Right lobe of liver (tissue), 6 donors: ENCODE results near the gene MAPKAPK2. TPM values are rescaled to one million over a fixed set of nuclear protein-coding genes. Genes with fewer than 3 reads are reported as not detected.

Experiments used
- ATAC-seq, 4 donors: fragments of 200-7000 bp; cut with Tn5 transposase; one replicate each; pipeline ENCODE4 v1.9.1; 2020; ENCODE audit warnings: mild to moderate bottlenecking in 4 of 4, moderate library complexity in 4 of 4
- DNase-seq, 3 donors: peaks; one replicate each; pipeline ENCODE4 v3.0.0-alpha.2; 2020
- H3K27ac ChIP-seq, 3 donors: fragments of 200-600 bp; one replicate each; pipeline ENCODE4 v1.8.0; 2022
- H3K27me3 ChIP-seq, 2 donors: fragments of 200-600 bp; one replicate each; pipeline ENCODE4 v1.8.0; 2022
- H3K36me3 ChIP-seq, 4 donors: fragments of 200-600 bp; sonication (generic) in 1 of 4; one replicate each; pipeline versions ENCODE4 v1.5.1 to v1.8.0; 2017 to 2022; ENCODE audit warnings: control low read depth in 1 of 4
- H3K4me1 ChIP-seq, 4 donors: fragments of 200-600 bp; sonication (generic) in 1 of 4; one replicate each; pipeline versions ENCODE4 v1.5.1 to v1.8.0; 2017 to 2022; ENCODE audit warnings: control low read depth in 1 of 4
- H3K4me3 ChIP-seq, 3 donors: fragments of 200-600 bp; one replicate each; pipeline ENCODE4 v1.8.0; 2022
- H3K9me3 ChIP-seq, 4 donors: fragments of 200-600 bp; sonication (generic) in 1 of 4; one replicate each; pipeline versions ENCODE4 v1.5.1 to v1.8.0; 2017 to 2022; ENCODE audit warnings: control low read depth in 1 of 4
- POLR2A ChIP-seq: fragments of 450-650 bp; IDR thresholded peaks from one replicate; pipeline ENCODE4 v1.6.1; 2017; ENCODE audit warnings: antibody characterized with exemption, mild to moderate bottlenecking
- WGBS: methylation state at CpG from one replicate; pipeline ENCODE4 v1.1.6; 2018; ENCODE audit warnings: low coverage, low lambda C conversion rate; ENCODE audit not compliant: insufficient coverage; ENCODE audit errors: missing lambda C conversion rate; 5-methylcytosine and 5-hydroxymethylcytosine counted together
- intact Hi-C, 2 donors: fragments of 100-400 bp; cut with DNase I; formaldehyde crosslinking; loops; one replicate each; pipeline versions ENCODE4 v1.11.2 to v1.14.1; 2022
- total RNA-seq, 6 experiments: library from RNA; depleted of rRNA in 2 of 6; stranded (reverse); fragments of >200 nt in 2 of 6; fragmentation: NEBNext Ultra II Directional in 3 of 6; extraction: Animal tissue kit (Norgen Biotek cat#: 25700) in 3 of 6; gene quantifications; one replicate each; pipeline versions ENCODE4 v1.1.0 to v1.2.4, GENCODE V29; 2016 to 2023
- TF ChIP-seq, protein P1 (sequence below), 4 donors: fragments of 200-600 bp in 3 of 4; fragments of 450-650 bp in 1 of 4; IDR thresholded peaks; one replicate each; pipeline versions ENCODE4 v1.5.1 to v1.8.0; 2016 to 2022; ENCODE audit warnings: antibody characterized with exemption in 4 of 4, mild to moderate bottlenecking in 2 of 4
- donor health status: DM: no; HTN: yes; CAD: no.
- donor health status: DM: no; HTN: no; CAD: no.
- donor health status: DM: no; HTN: no; CAD: no.
- donor health status: DM: no; HTN: yes; CAD: no.
- donor health status: DM: no; HTN: yes; CAD: no.

Gene MAPKAPK2
- total RNA-seq, 6 experiments from 2014 or later: 25.6 to 46.6 (median 34.0) TPM

DNA sequence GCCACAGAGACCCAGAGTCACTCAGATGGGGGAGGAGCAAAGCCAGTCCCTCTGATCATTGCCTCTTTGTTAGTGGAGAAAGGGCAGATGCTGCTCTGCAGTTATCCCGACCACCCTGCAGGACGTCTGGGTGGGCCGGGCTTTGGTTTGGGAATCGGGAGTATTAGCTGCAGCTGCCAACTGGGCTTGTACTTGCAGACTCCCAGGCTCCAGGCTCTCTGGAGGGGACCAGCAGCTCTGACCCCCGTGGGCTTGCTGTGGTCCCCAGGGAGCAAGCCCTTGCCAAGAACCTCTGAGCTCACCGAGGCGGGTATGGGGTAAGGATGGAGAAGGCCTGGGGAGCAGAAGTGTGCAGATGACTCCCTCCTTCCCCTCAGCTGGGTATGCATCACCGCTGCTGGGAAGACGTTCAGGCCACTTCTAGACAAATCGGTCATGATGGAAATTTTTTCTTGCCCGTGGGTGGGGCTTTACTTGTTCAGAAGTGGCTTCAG, 21.6 kb downstream of the MAPKAPK2 start:
- intact Hi-C loops: no loop called here
- ATAC-seq (no peak), DNase-seq (no peak)
- H3K4me3 ChIP-seq: no peak overlapping the region
- TF ChIP-seq, protein P1, sequence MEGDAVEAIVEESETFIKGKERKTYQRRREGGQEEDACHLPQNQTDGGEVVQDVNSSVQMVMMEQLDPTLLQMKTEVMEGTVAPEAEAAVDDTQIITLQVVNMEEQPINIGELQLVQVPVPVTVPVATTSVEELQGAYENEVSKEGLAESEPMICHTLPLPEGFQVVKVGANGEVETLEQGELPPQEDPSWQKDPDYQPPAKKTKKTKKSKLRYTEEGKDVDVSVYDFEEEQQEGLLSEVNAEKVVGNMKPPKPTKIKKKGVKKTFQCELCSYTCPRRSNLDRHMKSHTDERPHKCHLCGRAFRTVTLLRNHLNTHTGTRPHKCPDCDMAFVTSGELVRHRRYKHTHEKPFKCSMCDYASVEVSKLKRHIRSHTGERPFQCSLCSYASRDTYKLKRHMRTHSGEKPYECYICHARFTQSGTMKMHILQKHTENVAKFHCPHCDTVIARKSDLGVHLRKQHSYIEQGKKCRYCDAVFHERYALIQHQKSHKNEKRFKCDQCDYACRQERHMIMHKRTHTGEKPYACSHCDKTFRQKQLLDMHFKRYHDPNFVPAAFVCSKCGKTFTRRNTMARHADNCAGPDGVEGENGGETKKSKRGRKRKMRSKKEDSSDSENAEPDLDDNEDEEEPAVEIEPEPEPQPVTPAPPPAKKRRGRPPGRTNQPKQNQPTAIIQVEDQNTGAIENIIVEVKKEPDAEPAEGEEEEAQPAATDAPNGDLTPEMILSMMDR (IDR thresholded peaks at IDR 0.05): no peak
- TF ChIP-seq POLR2A: no peak
- H3K27ac ChIP-seq: no peak overlapping the region
- 81% methylated on average over 5 of the region's 11 CpGs for WGBS
- H3K4me1 ChIP-seq: peaks cover 0 to 62% (median 17%) of the 10 kb centered on the region in 4 donors
- H3K27me3 ChIP-seq: no peaks in the 10 kb centered on the region
- H3K9me3 ChIP-seq: no peaks in the 10 kb centered on the region
- H3K36me3 ChIP-seq: no peaks in the 10 kb centered on the region

DNA sequence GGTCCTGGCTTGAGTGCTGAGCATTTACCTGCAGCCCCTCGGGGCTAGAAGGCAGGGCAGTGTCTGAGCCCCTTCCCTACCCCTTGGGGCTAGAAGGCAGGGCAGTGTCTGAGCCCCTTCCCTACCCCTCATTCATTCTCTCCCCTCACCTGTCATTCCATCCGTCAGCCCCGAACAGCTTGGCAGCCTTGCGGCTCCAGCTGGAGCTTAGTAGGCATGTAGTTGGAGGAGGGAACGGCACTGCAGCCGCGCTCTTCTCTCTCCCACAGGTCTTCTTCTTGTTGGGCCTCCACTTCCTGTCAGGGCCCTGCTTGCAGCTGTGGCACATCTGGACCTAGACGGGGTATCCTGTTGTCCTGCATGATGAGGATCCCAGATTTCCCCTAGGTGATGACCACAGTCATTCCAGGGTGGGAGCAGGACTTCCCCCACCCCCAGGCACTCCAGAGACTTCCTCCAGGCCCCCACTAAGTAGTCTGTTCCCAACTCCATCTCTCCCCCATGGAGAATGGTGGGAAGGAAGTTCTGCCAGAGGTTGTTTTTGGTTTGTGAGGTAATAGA, 22.2 kb downstream of the MAPKAPK2 start:
- WGBS: 90% methylated on average over 5 of the region's 8 CpGs
- ATAC-seq (no peak), DNase-seq (no peak)
- Histone ChIP-seq H3K4me1 (peaks cover 0 to 62% (median 17%) of the 10 kb centered on the region in 4 donors), H3K27me3 (no peaks in the 10 kb centered on the region), H3K9me3 (no peaks in the 10 kb centered on the region), H3K4me3 (no peak overlapping the region), H3K27ac (no peak overlapping the region), H3K36me3 (no peaks in the 10 kb centered on the region)
- intact Hi-C loops: no loop called here
- TF ChIP-seq POLR2A: no peak
- TF ChIP-seq, protein P1 (IDR thresholded peaks at IDR 0.05): no peak

DNA sequence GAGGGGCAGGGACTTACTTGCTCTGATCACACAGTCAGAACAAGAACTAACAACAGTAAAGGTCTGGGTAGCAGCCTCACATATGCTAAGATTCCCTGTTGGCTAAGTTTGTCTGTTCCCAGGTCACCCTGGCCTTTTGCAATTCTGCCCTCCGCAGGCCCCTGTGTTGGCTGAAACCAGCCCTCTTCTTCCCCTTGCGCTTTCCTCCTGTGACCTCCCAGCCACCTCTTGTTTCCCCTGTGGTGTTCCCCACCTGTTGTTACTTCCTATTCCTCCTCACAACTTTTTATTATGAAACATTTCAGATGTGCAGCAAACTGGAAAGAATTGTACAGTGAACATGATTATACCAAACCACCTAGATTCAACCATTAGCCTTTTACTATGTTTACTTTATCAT, 23.4 kb downstream of the MAPKAPK2 start:
- 11% methylated on average over 2 of the region's 2 CpGs for WGBS
- peak; percentile 54 to 80 (median 64) for ATAC-seq
- intact Hi-C loops: no loop called here
- Histone ChIP-seq H3K27me3 (no peaks in the 10 kb centered on the region), H3K36me3 (no peaks in the 10 kb centered on the region), H3K9me3 (no peaks in the 10 kb centered on the region), H3K4me3 (no peak overlapping the region), H3K4me1 (peaks cover 0 to 63% (median 17%) of the 10 kb centered on the region in 4 donors), H3K27ac (peak overlapping the region in 1 of 3 donors; percentile 53)
- DNase-seq: no peak
- TF ChIP-seq, protein P1 (IDR thresholded peaks at IDR 0.05): no peak
- no peak for TF ChIP-seq POLR2A

DNA sequence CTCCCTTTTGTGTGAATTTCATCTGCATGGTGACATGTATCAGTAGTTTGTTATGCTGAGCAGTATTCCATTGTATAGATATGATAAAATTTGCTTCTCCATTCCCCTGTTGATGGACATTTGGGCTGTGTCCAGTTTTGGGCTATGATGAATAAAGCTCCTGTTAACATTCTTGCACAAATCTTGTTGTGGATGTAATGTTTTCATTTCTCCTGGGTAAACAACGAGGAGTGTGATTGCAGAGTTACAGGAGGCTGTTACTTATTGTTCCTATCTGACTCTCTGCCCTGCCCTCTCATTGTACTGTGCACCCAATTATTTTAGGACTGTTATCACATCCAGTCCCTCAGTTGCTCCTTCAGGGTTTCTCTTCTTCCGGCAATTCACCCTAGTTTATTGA, 24.2 kb downstream of the MAPKAPK2 start:
- Histone ChIP-seq H3K36me3 (no peaks in the 10 kb centered on the region), H3K4me1 (peaks cover 0 to 72% (median 20%) of the 10 kb centered on the region in 4 donors), H3K9me3 (no peaks in the 10 kb centered on the region), H3K27ac (peak overlapping the region in 2 of 3 donors; percentile 40 to 50), H3K27me3 (no peaks in the 10 kb centered on the region), H3K4me3 (no peak overlapping the region)
- TF ChIP-seq POLR2A: no peak
- TF ChIP-seq, protein P1 (IDR thresholded peaks at IDR 0.05): no peak
- peak; percentile 32 to 54 (median 43) for ATAC-seq
- WGBS: 22% methylated on average over 2 of the region's 2 CpGs
- intact Hi-C loops: no loop called here
- DNase-seq: no peak
